GM19035 (cell line): Measurements from ENCODE around the gene MIPOL1.
"Not testable (repeated sequence)": the region's sequence is repeated elsewhere in the genome, so short reads cannot be mapped to it uniquely, and the experiment has no call there.

Experiments used
- ATAC-seq: cut with Tn5 transposase; IDR thresholded peaks from one replicate; pipeline ENCODE4 v1.9.1; 2021; ENCODE audit not compliant: unreplicated experiment

MIPOL1 gene

DNA sequence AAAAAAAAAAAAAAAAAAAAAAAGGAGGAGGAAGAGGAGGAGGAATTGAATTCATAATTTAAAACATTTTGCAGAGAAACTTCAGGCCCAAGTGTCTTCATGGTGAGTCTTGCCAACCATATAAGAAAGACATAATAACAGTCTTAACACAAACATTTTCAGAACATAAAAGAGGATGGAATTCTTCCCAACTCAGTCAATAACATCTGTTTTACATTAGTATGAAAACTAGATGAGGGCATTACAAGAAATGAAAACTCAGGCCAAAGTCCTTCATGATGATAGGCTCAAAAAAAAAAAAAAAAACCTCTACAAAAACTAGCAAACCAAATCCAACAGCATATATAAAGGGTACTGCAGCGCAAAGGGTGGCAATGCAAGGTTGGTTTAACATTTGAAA lies 245.7 kb downstream of the MIPOL1 start:
- no peak for ATAC-seq

DNA sequence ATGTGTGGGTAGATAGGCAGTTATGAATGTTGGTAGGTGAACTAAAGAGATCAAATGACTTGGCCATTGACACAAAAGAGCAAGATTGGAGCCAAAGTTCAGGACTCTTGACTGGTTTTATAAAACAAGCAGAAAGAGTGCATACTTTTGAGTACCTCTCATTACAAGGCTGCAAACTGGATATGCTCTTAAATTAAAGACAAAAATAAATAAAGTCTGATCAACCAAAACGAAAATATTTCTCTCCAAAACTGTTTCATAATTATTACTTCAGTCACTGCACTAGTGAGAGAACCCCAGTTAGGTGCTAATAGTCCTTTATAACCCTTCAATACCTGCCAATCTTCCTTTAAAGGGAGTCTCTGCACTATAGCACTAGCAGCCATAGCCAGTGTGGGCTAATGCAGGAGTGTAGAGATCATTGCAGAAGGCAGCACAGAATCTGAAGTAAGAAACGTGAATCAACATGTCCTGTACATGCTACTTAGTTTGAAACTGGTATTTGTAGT lies 250.2 kb downstream of the MIPOL1 start:
- no peak for ATAC-seq

DNA sequence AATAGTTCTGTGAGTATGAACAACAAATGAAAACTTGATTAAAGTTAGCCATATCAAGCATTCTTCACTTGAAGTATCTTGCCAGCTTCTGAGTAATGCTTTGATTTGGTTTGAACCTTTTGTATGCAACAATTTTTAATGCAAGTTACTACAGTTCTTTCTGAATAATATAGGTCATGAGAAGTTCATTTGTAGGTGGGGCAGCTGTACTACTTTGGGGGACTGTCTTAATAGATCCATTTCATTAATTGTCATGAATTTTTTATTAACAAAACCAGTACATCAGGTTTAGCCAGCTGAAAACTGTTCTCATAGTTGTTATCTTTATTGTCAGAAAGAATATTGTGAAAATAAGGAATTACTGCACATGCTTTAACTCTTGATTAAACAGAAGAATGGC lies 254.6 kb downstream of the MIPOL1 start:
- no peak for ATAC-seq

GRCh38 chr14:37453985-37454384 lies 256.2 kb downstream of the MIPOL1 start:
- no peak for ATAC-seq

- ATAC-seq = no peak
Observed at GRCh38 chr14:37457334-37457733, 259.6 kb downstream of the MIPOL1 start.

GRCh38 chr14:37462426-37462825 lies 264.7 kb downstream of the MIPOL1 start:
- ATAC-seq = not testable (repeated sequence)

DNA sequence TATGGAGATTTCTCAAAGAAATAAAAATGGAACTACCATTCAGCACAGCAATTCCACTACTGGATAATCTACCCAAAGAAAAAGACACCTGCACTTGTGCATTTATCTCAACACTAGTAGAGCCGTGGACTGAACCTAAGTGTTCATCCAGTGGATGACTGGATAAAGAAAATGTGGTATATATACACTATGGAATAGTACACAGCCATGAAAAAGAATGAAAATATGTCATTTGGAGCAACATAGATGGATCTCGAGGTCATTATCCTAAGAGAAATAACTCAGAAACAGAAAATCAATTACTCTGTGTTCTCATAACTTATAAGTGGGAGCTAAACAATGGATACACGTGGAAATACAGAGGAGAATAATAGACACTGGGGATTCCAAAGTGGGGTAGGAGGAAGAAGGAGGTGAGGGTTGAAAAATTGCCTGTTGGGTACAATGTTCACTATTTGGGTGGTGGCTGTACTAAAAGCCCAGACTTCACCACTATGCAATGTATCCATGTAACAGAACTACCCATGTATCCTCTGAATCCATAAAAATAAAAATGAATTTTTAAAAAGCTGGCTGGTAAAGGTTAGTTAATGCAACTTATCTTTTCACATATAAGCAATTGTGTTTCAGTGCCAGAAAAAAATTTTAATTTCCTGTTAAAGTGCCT lies 266.6 kb downstream of the MIPOL1 start:
- ATAC-seq = no peak

DNA sequence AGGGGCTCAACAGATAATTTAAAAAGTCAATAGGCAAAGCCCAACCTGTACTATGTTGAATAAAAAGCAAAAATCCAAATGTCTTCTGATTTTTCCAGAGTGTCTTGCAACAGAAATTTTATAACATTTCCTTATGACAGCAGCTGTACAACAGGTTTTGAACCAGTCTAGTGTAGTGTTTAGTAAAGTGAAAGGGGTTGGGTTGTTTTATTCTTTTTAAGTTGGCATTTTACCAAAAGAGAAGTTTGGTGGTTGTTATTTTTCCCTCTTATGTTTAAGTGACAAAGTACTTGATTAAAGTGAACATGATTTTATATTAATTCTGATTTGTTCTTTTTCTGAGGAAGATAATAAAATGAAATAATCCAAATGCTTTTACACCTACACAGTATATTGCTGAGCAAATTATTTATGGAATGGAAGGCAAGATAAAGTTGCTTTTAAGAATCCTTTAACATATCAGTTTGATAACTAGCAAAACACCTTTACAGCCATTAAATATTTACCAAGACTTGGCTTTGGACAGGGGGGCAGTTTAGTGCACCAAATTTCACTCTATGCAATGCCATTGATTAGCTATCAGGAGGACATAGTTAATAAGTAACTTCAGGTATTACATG lies 268.4 kb downstream of the MIPOL1 start:
- no peak for ATAC-seq

DNA sequence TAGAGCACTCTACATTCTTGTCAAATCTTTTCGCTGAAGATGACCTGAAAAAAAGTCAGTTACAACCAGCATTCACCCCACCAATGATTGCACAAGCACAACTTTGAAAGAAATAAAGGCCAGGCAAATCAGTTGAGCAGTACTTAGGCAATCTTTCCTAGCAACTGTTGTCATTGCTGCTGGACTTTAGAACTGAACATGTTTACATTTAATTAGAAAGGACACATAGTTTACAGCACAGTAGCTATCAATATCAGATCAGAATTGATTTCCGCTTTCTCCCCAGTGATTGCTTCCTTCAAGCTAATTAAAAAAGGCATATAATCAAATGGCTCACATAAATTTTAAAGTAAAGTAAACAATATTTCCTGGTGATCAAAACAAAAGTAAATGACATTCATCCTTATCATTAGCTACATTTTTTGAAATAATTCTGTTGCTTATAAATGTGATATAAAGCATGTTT lies 268.9 kb downstream of the MIPOL1 start:
- no peak for ATAC-seq

GRCh38 chr14:37469650-37470049 lies 271.9 kb downstream of the MIPOL1 start:
- no peak for ATAC-seq

GRCh38 chr14:37470251-37470650 lies 272.5 kb downstream of the MIPOL1 start:
- ATAC-seq = no peak

- ATAC-seq = no peak
Observed at GRCh38 chr14:37472906-37473305, 275.2 kb downstream of the MIPOL1 start.

DNA sequence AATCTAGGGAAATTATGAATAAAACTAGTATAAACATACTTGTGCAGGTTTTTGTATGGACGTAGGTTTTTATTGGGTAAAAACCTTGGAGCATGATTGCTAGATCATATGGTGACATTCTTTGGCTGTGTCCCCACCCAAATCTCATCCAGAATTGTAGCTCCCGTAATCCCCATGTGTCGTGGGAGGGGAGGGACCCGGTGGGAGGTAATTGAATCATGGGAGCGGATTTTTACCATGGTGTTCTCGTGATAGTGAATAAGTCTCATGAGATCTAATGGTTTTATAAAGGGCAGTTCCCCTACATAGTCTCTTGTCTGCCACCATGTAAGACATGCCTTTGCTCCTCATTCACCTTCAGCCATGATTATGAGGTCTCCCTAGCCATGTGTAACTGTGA lies 276.5 kb downstream of the MIPOL1 start:
- no peak for ATAC-seq

DNA sequence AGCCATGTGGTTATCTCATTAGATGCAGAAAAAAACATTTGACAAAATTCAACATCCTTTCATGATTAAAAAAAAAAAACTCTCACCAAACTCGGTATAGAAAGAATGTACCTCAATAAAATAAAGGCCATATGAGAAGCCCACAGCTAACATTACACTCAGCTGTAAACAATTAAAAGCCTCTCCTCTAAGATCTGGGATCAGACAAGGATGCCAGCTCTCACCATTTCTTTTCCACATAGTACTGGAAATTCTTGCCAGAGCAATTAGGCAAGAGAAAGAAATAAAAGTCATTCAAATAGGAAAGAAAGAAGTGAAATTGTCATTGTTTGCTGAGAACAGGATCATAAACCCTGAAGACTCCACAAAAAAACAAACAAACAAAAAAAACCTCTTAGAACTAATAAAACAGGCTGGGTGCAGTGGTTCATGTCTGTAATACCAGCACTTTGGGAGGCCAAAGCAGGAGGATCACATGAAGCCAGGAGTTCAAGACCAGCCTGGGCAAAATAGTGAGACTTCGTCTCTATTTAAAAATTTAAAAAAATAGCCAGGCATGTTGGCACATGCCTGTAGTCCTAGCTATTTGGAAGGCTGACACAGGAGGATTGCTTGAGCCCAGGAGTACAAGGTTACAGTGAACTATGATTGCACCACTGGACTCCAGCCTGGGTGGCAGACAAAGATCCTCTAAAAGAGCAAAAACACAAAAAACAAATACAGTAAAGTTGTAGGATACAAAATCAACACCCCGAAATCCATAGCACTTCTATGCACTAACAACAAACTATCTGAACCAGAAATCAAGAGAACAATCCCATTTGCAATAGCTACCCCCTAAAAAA lies 282.9 kb downstream of the MIPOL1 start:
- no peak for ATAC-seq

- ATAC-seq = no peak
Observed at GRCh38 chr14:37482428-37482827, 284.7 kb downstream of the MIPOL1 start.

DNA sequence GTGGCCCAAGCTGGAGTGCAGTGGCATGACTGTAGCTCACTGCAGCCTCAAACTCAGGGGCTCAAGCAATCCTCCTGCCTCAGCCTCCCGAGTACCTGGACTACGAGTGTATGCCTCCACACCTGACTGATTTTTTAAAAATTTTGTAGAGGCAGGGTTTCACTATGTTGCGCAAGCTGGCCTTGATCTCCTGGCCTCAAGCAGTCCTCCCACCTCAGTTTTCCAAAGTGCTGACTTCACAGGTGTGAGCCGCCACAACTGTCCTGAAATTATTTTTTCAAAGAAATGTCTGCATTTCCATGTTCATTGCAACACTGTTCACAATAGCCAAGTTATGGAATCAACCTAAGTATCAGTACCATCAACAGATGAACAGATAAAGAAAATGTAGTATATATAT lies 285.9 kb downstream of the MIPOL1 start:
- no peak for ATAC-seq

GRCh38 chr14:37490607-37491006 lies 292.9 kb downstream of the MIPOL1 start:
- no peak for ATAC-seq

- no peak for ATAC-seq
Observed at GRCh38 chr14:37491076-37491475, 293.3 kb downstream of the MIPOL1 start.

DNA sequence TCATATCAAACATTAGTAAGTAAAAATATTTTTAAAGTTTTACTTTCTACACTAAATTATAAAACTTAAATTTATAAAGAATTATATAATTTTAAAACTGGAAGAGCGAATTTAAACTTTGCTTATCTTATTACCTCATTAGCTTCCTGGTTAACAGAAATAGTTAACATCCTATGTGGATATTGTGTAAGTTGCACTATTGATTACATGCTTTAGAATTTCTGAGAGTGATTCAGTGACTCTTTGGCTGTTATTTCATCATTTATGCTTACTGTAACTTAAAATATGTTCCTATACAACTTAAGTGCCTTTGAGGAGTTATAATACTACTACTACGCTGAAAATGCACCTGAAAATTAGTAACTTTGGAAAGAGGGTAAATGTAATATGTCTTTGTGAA lies 295.9 kb downstream of the MIPOL1 start:
- no peak for ATAC-seq

DNA sequence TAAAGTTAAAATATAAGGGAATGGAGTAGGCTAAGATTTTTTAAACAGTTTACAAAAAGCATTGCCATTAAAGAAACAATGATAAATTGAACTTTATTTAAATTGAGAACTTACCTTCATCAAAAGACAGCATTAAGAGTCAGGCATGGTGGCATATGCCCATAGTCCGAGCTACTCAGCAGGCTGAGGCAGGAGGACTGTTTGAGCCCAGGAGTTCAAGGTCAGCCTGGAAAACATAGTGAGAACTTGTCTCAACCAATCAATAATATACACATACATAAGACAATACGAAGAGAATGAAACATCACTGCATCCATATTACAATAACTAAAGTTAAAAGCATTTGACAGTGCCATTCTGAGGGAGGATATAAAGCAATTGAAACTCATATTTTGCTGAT lies 299.7 kb downstream of the MIPOL1 start:
- ATAC-seq = no peak

DNA sequence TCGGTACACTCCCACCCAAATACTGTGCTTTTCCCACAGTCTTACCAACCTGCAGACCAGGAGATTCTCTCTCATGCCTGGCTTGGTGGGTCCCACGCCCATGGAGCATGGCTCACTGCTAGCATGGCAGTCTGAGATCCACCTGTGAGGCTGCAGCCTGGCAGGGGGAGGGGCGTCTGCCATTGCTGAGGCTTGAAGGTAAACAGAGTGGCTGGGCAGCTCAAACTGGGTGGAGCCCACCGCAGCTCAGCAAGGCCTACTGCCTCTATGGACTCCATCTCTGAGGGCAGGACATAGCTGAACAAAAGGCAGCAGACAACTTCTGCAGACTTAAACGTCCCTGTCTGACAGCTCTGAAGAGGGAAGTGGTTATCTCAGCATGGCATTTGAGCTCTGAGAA lies 304.1 kb downstream of the MIPOL1 start:
- no peak for ATAC-seq

GRCh38 chr14:37508503-37508902 lies 310.8 kb downstream of the MIPOL1 start:
- ATAC-seq = no peak
